ENCODE measurements around the gene UBE2D3. TPM values are rescaled to one million over a fixed set of nuclear protein-coding genes. Genes with fewer than 3 reads are reported as not detected.

UBE2D3 gene
- total RNA-seq, 1 donor from 2014 or later = 283 TPM

DNA sequence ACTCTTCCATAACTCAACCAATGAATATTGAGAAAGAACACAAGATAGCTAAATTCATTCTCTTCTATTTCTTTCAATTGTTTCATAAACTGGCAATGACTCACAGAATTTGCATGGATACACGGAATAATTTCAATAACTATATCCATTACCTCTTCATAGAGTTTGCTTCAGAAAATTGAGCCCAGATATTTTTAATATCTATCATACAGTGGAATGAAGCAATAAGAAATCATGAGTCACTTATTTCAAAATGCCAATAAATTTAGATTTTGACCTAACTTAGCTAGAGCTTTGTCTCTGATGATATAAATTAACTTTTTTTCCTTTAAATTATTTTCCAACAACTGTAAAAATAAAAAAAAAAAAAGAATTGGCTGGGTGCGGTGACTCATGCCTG lies 44.3 kb downstream of the UBE2D3 start:
- TF ChIP-seq, protein P1, sequence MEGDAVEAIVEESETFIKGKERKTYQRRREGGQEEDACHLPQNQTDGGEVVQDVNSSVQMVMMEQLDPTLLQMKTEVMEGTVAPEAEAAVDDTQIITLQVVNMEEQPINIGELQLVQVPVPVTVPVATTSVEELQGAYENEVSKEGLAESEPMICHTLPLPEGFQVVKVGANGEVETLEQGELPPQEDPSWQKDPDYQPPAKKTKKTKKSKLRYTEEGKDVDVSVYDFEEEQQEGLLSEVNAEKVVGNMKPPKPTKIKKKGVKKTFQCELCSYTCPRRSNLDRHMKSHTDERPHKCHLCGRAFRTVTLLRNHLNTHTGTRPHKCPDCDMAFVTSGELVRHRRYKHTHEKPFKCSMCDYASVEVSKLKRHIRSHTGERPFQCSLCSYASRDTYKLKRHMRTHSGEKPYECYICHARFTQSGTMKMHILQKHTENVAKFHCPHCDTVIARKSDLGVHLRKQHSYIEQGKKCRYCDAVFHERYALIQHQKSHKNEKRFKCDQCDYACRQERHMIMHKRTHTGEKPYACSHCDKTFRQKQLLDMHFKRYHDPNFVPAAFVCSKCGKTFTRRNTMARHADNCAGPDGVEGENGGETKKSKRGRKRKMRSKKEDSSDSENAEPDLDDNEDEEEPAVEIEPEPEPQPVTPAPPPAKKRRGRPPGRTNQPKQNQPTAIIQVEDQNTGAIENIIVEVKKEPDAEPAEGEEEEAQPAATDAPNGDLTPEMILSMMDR (conservative IDR thresholded peaks at IDR 0.05; ENCODE audit: low read depth, low read length) = no peak
- DNase-seq (ENCODE audit: low read depth) = no peak
- no peak overlapping the region for H3K4me3 ChIP-seq (ENCODE audit: low read depth, low read length)

- TF ChIP-seq, protein P1 (conservative IDR thresholded peaks at IDR 0.05; ENCODE audit: low read depth, low read length) = no peak
- DNase-seq (ENCODE audit: low read depth) = no peak
- H3K4me3 ChIP-seq (ENCODE audit: low read depth, low read length) = no peak overlapping the region
Observed at GRCh38 chr4:102781570-102781969, 45.8 kb downstream of the UBE2D3 start.

DNA sequence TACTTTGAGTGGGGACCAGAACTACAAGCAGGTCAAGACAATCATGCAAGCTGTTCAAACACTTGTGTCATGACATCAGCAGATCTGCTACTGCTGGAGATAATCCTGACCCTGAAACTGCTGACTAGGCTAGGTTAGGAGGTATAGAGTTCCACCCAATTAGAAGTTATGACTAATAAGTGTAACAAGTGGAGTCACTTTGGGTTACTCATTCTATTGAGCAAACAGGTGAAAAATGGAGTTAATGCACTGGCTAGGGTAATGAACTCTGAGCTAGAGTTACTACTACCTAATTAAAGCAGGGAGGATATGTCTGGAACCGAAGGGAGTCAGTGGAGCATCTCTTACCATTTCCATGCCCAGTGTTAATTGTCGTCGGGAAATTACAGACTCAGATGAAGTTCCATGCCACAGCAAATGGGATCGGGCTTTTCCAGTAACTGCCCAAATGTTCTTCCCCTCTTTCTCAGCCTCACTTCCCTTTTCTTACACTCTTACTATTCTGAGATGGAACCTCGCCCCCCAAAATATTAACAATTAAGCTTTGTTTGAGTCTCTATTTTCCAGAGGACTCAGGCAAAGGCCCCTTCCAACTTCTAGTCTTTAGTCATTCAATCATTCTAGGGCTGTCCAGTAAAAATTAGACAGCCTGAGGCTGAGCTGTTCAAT lies 46.7 kb downstream of the UBE2D3 start:
- H3K4me3 ChIP-seq (ENCODE audit: low read depth, low read length) = no peak overlapping the region
- TF ChIP-seq, protein P1 (conservative IDR thresholded peaks at IDR 0.05; ENCODE audit: low read depth, low read length) = no peak
- DNase-seq (ENCODE audit: low read depth) = peak; percentile 93

DNA sequence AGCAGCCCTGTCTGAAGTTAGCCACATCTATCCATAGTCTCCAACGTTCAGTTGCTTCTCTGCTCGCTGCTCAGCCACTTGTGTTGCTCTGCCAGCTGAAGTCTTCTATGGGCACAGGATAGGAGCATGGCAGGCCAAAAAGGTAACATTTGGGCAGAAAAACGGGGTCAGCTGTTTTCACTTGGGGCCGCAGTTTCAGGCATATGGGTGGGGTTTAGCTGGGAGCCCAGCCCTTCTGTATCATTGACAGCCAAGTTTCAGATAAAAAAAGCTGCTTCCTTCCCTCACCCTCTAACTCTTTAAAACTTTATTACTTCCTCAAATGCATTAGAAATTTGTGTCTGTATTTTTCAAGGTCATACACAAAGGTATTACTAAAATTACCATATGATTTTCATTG lies 48.1 kb downstream of the UBE2D3 start:
- DNase-seq (ENCODE audit: low read depth) = no peak
- TF ChIP-seq, protein P1 (conservative IDR thresholded peaks at IDR 0.05; ENCODE audit: low read depth, low read length) = no peak
- H3K4me3 ChIP-seq (ENCODE audit: low read depth, low read length) = no peak overlapping the region

- peak overlapping the region; percentile 7 for H3K4me3 ChIP-seq (ENCODE audit: low read depth, low read length)
- DNase-seq (ENCODE audit: low read depth) = no peak
- TF ChIP-seq, protein P1 (conservative IDR thresholded peaks at IDR 0.05; ENCODE audit: low read depth, low read length) = no peak
Observed at GRCh38 chr4:102778720-102779119, 48.6 kb downstream of the UBE2D3 start.

DNA sequence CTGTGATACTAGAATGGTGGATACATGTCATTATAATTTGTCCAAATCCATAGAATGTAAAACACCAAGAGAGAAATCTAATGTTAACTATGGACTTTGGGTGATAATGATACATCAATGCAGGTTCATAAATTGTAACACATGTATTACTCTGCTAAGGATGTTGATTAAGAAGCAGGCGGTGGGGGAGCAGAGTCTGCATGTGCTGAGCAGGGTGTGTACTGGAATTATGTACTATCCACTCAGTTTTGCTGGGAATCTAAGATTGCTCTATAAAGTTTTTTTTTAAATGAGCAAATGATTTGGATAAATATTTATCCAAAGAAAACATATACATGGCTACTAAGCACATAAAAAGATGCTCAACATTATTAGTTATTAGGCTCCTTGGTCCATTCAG lies 51.5 kb downstream of the UBE2D3 start:
- no peak overlapping the region for H3K4me3 ChIP-seq (ENCODE audit: low read depth, low read length)
- TF ChIP-seq, protein P1 (conservative IDR thresholded peaks at IDR 0.05; ENCODE audit: low read depth, low read length) = no peak

DNA sequence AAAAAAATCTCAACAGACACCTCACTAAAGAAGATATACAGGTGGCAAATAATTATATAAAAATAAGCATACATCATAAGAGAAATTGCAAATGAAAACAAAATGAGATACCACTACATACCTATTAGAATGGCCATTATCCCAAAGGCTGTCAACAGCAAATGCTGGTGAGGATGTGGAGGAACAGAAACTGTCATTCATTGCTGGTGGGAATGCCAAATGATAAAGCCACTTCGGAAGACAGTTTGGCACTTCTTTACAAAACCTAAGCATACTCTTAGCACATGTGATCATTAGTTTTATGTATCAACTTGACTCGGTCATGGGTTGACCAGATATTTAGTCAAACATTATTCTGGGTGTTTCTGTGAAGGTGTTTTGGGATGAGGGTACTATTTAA lies 53.1 kb downstream of the UBE2D3 start:
- no peak overlapping the region for H3K4me3 ChIP-seq (ENCODE audit: low read depth, low read length)
- DNase-seq (ENCODE audit: low read depth) = no peak
- TF ChIP-seq, protein P1 (conservative IDR thresholded peaks at IDR 0.05; ENCODE audit: low read depth, low read length) = no peak

More for the DNA sequence above, 51.5 kb downstream of the UBE2D3 start:
- no peak for DNase-seq (ENCODE audit: low read depth)

Data from epithelial cell of proximal tubule (primary cell).